Forelimb muscle (tissue), 1 donor: Measurements from ENCODE around the gene C10orf67. TPM values are rescaled to one million over a fixed set of nuclear protein-coding genes. Genes with fewer than 3 reads are reported as not detected.
A peak's percentile ranks its signal among the peaks of the same experiment; 100 is the strongest.
"Not testable (repeated sequence)": the region's sequence is repeated elsewhere in the genome, so short reads cannot be mapped to it uniquely, and the experiment has no call there.

Source experiments
- DNase-seq: peaks from one replicate; pipeline ENCODE4 v3.0.0-alpha.2; 2013; ENCODE audit warnings: low read depth
- polyA plus RNA-seq: library from polyadenylated mRNA; unstranded; fragments of 120-200 nt; gene quantifications from one replicate; pipeline ENCODE4 v1.2.1, GENCODE V29; 2013; ENCODE audit not compliant: insufficient read length

C10orf67 gene
- polyA plus RNA-seq, 1 donor, result 0.11 TPM

DNA sequence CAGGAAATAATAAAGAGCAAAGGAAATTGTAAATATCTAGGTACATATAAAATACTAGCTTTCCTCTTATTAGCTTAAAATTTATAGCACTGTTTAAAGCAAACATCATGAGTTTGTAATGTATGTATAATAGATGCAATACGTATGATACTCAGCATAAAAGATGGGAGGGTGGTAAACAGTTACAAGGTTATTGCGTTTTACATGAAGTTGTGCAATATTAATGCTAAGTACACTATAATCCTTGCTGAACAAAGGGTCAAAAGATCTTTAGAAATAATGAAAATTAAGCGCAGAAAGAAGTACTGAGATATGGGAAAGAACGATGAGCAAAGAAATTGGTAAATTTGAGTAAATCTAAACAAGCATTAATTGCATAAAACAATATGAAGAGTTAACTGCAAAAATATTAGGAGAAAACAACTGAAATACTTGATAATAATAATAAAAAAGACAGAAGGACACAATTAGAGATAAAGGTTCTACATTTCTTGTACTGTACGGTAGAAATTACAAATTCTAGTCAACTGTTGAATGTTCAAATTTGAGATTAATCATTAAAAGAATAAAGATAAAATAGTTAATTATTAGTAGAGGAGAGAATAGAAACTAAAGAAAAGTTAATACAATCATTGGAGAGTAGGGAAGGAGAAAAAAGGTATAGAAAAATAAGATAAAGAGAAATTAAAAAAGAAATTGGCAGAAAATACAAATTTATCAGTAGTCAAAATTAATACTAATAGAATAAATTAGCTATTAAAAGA lies 17.9 kb downstream of the C10orf67 start:
- DNase-seq, result no peak

GRCh38 chr10:23325132-23325531 lies 19.5 kb downstream of the C10orf67 start:
- DNase-seq, result no peak

DNA sequence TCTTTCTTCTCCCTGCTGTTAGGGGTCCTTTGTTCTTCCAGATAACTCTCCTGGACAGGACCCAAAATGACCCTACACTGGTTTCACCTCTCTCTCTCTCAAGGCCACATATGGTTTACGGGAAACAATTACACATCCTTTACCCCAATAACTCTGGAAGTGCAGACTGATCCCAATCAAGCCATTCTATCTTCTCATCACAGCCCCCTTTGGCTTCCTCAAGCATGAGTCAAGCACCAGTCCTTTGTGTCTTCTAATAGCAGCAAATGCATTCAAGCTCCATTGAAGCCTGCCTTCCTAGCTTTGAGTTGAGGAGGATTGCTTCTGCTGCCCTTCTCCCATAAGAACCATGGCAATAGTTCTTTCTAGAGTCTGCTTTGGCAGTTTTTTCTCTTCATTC lies 20.2 kb downstream of the C10orf67 start:
- DNase-seq, result no peak

- DNase-seq, result no peak
Observed at GRCh38 chr10:23322082-23322481, 22.5 kb downstream of the C10orf67 start.

- DNase-seq, result no peak
Observed at GRCh38 chr10:23319835-23320234, 24.8 kb downstream of the C10orf67 start.

DNA sequence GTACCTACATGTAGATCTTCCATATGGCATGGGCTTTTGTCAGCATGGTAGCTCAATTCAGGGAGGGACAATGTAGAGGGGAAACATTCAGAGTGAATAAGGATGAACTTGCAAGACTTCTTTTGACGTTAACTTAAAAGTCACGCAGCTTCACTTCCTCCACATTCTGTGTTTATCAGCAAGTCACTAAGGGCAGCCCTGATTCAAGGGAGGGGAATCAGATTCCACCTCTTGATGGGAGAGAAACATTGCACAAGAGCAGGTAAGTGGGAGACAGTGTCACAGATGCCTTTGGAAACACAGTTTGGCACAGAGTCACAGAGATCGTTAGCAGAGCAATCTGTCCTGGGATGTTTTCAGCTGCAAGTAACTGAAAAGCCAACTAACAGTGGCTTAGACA lies 26.2 kb downstream of the C10orf67 start:
- no peak for DNase-seq

DNA sequence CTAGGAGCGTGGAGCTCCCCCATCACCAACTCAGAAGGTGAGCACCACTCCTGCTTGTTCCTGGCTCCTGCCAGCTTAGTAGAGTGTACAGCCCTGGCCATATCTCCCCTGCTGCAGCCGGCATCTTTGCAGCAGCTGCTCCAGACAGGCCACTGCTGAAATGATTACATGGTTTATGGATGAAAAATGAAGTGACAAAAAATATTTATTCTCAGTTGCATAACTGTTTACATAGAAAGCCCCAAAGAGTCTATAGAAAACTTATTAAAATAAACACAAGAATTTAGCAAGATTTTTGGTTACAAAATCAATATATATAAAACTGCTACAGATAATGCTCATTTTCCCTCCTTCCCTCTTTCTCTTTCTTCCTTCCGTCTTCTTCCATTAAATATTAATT lies 27.2 kb downstream of the C10orf67 start:
- DNase-seq, result no peak

DNA sequence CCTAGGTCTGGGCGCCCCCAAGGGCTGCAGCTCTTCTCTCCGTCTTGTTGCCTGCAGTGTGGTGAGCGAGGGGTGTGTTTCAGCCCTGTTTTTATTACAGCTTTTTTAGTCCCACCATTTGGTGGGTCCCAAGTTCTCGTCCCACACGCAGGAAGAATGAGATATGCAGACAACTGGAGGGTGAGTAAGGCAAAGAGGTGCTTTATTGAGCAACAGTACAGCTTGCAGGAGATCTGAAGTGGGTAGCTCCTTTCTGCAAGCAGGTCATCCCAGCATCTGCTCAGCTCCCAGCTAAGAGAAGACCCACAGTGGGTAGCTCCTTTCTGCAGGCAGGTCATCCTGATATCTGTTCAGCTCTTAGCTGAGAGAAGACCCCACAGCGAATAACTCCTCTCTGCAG lies 28.2 kb downstream of the C10orf67 start:
- no peak for DNase-seq

GRCh38 chr10:23315966-23316365 lies 28.6 kb downstream of the C10orf67 start:
- DNase-seq, result no peak

DNA sequence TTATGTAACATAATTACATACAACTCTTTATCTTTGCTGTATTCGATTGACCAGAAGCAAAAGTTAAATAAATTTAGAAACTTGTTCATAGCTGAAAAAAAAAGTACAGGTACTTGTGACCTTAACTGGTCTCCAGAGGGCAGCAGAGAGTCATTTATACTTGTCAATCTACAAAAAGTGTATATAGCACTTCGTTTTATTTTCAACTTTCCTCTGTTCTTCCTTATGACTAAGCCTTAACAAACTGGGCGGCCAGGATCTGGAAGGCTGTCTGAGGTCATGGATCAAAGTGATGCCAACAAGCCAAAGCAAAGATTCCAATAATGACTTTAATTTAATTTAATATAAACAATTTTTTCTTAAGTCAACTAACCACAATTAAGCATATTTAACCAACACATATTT lies 29.8 kb downstream of the C10orf67 start:
- peak; percentile 49 for DNase-seq

GRCh38 chr10:23311034-23311433 lies 33.6 kb downstream of the C10orf67 start:
- no peak for DNase-seq

DNA sequence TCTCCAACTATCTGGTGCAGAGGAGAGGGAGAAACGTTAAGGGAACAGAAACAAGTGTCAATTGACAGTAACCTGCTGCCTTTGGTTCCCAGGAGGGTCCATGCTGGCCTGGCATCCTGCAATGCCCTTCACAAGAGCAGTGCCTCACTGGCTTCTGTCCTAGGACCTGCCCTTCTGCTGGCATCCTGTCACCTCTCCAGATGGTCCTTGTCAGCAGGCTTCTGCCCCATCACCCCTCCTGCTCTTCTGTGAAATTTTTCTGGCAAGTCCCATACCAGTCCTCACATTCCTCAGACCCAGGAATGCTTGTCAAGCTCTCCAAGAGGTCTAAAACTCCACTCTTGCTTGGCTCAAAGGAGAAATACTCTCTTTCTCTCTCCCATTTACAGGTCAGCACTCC lies 34.2 kb downstream of the C10orf67 start:
- DNase-seq, result no peak

DNA sequence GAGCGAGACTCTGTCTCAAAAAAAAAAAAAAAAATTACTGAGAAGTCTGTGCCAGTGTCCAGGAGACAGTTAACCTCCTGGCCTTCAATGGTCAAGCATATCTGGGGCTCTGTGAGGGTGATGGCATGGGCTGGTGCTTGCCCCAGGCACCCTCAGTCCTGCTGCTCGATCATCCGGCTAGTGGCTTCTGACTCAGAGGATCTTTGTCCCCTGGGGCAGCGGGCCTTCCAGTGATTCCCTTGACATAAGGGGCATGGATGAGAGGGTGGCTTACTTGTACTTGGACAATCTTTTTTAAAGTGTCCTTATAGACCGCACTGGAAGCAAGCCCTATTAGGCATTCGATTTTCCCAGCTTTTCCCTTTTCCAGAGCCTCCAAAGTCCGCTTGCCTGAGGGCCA lies 44.6 kb downstream of the C10orf67 start:
- not testable (repeated sequence) for DNase-seq

DNA sequence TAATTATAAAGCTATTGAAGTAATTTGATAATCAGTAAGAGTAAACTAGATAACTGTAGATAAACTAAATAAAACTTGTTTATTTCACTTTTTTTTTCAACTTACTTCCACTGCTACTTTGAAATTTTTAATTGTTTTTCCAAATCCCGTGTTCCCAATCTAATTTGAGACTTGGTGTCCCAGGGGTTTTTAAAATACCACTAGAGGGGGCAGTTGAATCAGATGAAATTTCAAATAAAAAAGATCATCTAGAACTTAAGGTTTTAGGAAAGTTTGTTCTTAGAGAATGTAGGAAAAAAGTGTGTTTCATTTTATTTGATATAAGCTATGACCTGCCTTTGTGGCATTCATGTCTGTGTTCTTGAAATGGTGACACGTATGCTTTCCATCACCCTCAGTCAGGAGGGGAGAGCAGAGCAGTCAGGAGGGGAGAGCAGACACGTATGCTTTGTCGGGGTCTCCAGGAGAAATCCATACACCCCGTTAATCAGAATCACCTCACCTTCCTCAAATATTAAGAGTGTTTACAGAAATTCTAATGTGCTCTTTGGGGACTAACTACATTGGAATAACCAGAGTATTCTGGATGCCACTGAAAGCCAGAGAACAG lies 49.9 kb downstream of the C10orf67 start:
- DNase-seq, result no peak

- DNase-seq, result no peak
Observed at GRCh38 chr10:23293973-23294590, 50.5 kb downstream of the C10orf67 start.

DNA sequence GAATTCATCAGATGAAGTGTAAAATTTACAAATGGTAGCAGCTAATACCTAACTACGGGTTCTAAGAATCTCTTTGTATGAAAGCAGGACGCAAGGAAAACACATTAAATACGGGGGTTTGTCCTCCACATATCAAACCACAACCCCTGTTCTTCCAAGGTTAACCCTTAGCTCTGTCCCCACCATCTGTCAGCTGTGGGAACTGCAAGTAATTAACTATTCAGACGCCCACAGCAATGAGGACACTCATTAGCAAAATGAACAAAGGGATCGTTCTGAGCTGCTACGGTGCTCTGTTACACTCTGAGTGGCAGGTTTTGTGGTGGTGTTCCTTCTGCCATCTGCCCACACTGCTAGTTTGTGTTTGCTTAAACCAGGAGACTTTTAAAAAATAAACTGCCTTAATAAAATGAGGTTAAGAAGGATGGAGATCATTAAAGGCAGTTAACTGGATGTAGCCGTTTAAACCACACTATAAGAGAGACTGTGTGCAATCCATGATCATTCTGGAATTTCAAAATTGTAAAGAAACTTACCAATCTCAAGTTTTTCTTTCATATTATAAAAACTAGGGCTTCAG lies 51.4 kb downstream of the C10orf67 start:
- DNase-seq, result peak; percentile 5

GRCh38 chr10:23291551-23292334 lies 52.9 kb downstream of the C10orf67 start:
- no peak for DNase-seq

DNA sequence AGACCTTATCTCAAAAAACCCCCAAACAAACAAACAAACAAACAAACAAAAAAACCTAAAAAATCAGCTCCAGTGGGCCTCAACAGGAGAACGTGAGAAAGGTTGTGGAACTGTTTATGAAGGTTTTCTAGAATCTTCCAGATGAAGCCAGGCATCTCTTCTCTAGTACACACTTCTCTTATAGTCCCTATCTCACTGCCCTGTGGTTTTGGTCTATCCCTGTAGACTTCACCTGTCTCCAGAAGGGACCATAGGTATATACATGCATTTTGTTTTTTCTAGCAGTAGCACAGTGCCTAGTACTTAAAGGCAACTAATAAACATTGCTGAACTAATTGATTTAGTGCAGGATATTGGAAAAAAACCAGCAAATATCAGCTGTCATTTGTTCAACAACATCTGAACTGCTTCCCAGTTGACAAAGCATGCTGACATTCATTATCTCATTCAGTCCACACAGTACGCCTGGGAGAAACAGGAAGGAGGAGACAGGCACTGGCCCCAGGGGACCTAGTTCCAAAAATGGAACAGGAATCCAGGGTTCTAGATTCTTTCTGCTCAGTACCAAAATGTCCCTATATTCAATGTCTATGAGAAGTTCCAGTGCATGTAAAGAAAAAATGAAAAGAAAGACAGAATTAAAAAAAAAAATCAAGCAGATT lies 59.8 kb downstream of the C10orf67 start:
- no peak for DNase-seq

DNA sequence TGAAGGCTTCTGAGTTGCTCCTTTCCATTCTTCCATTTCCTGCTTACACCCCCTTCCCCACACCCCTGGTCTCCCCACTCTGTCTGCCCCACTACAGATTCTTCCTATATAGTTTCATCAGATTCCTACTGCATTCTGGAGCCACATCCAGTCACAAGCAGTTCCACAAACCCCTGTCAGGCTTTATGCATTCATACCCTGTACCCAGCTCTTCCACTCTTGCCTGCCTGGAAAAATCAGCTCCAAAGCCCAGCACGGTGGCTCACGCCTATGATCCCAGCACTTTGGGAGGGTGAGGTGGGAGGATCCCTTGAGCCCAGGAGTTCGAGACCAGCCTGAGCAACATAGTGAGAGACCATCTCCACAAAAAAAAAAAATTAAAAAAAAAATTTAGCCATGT lies 60.4 kb downstream of the C10orf67 start:
- DNase-seq, result no peak

- DNase-seq, result no peak
Observed at GRCh38 chr10:23283680-23284079, 60.9 kb downstream of the C10orf67 start.

- no peak for DNase-seq
Observed at GRCh38 chr10:23281044-23281433, 63.6 kb downstream of the C10orf67 start.
